Measurements from ENCODE around the gene FOXM1.

Gene FOXM1

DNA sequence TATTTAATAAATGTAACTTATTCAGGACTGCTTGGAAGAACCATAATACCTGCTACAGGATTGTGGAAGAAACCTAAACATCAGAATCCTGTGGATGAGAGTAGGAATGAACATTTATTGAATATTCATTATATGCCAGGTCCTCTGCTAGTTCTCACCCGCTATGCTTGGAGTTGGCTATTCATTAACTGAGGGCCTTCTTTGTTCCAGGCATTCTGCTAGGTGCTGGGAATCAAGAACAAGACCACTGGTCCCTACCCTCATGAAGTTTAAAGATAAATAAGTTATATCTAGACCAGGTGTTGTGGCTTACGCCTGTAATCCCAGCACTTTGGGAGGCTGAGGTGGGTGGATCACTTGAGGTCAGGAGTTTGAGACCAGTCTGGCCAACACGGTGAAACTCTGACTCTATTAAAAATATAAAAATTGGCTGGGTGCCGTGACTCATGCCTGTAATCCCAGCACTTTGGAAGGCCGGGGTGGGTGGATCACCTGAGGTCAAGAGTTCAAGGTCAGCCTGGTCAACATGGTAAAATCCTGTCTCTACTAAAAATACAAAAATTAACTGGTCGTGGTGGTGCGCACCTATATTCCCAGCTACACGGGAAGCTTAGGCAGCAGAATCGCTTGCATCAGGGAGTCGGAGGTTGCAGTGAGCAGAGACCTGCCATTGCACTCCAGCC lies 9.9 kb upstream of the FOXM1 start:
- Histone ChIP-seq H4K20me1 (ENCODE audit: insufficient read depth, low read length) (no peaks in the 10 kb centered on the region), H3K4me3 (ENCODE audit: low read length) (no peak overlapping the region), H3K9ac (ENCODE audit: low read length) (no peak overlapping the region), H3F3A (ENCODE audit: insufficient read depth, low read length) (0 out of 2 replicates have a peak, but pooled peaks cover 3% of the 10 kb centered on the region), H3K4me1 (ENCODE audit: low read length) (0 out of 2 replicates have a peak, but pooled peaks cover 4% of the 10 kb centered on the region), H3K9me2 (replicated peaks; ENCODE audit: insufficient read depth, low read length) (no peaks in the 10 kb centered on the region), H3K27ac (ENCODE audit: low read length) (no peak overlapping the region), H3K4me2 (ENCODE audit: low read depth, low read length) (no peak overlapping the region), H3K27me3 (replicated peaks; ENCODE audit: insufficient read depth, low read length) (no peaks in the 10 kb centered on the region), H3K9me3 (replicated peaks; ENCODE audit: insufficient read depth, low read length) (no peaks in the 10 kb centered on the region), H3K36me3 (replicated peaks; ENCODE audit: insufficient read depth, low read length) (no peaks in the 10 kb centered on the region), H2AFZ (ENCODE audit: low read length) (no peak overlapping the region), H3K79me2 (ENCODE audit: low read length) (peaks cover 20% of the 10 kb centered on the region)
- DNase-seq, result no peak
- no peak for TF ChIP-seq CTCF (IDR thresholded peaks at IDR 0.05; ENCODE audit: low read length)
- no peak for TF ChIP-seq EZH2 (optimal IDR thresholded peaks at IDR 0.05; ENCODE audit: low read depth, low read length)
- no peak for TF ChIP-seq EZH2phosphoT487 (IDR thresholded peaks at IDR 0.05; ENCODE audit: low read length)

- H3K9ac ChIP-seq (ENCODE audit: low read length), result no peak overlapping the region
- no peaks in the 10 kb centered on the region for H3K4me1 ChIP-seq (ENCODE audit: low read length)
- no peaks in the 10 kb centered on the region for H3K9me3 ChIP-seq (replicated peaks; ENCODE audit: insufficient read depth, low read length)
- no peaks in the 10 kb centered on the region for H3K9me2 ChIP-seq (replicated peaks; ENCODE audit: insufficient read depth, low read length)
- H3K27ac ChIP-seq (ENCODE audit: low read length), result no peak overlapping the region
- no peaks in the 10 kb centered on the region for H3K36me3 ChIP-seq (replicated peaks; ENCODE audit: insufficient read depth, low read length)
- DNase-seq, result no peak
- H4K20me1 ChIP-seq (ENCODE audit: insufficient read depth, low read length), result no peaks in the 10 kb centered on the region
- H3K27me3 ChIP-seq (replicated peaks; ENCODE audit: insufficient read depth, low read length), result no peaks in the 10 kb centered on the region
- H3F3A ChIP-seq (ENCODE audit: insufficient read depth, low read length), result 0 out of 2 replicates have a peak, but pooled peaks cover 3% of the 10 kb centered on the region
- TF ChIP-seq EZH2phosphoT487 (IDR thresholded peaks at IDR 0.05; ENCODE audit: low read length), result no peak
- no peak for TF ChIP-seq EZH2 (optimal IDR thresholded peaks at IDR 0.05; ENCODE audit: low read depth, low read length)
- no peak for TF ChIP-seq CTCF (IDR thresholded peaks at IDR 0.05; ENCODE audit: low read length)
- H3K4me3 ChIP-seq (ENCODE audit: low read length), result no peak overlapping the region
- H2AFZ ChIP-seq (ENCODE audit: low read length), result no peak overlapping the region
- peaks cover 35% of the 10 kb centered on the region for H3K79me2 ChIP-seq (ENCODE audit: low read length)
- no peak overlapping the region for H3K4me2 ChIP-seq (ENCODE audit: low read depth, low read length)
Observed at GRCh38 chr12:2884810-2885209, 7.8 kb upstream of the FOXM1 start.

DNA sequence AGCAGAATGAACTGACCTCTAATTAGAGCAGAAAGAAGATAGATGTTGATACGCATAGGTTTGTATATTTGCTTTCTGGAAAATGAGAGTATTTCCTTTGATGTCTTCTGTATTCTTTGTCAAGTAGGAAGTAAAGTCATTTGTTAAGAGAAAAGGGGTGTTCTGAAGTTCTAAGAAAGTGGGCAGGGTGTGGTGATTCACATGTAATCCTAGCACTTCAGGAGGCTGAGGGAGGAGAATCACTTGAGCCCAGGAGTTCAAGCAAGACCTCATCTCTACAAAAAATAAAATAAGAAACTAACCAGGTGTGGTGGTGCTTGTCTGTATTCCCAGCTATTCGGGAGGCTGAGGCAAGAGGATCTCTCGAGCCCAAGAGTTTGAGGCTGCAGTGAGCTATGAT lies 2.9 kb upstream of the FOXM1 start:
- Histone ChIP-seq H3K27me3 (replicated peaks; ENCODE audit: insufficient read depth, low read length) (no peaks in the 10 kb centered on the region), H3K4me1 (ENCODE audit: low read length) (peaks cover 9% of the 10 kb centered on the region; the same call in 1 of the 2 replicates), H3F3A (ENCODE audit: insufficient read depth, low read length) (peaks cover 6% of the 10 kb centered on the region), H3K36me3 (replicated peaks; ENCODE audit: insufficient read depth, low read length) (no peaks in the 10 kb centered on the region), H3K9me2 (replicated peaks; ENCODE audit: insufficient read depth, low read length) (no peaks in the 10 kb centered on the region), H4K20me1 (ENCODE audit: insufficient read depth, low read length) (no peaks in the 10 kb centered on the region), H3K9ac (ENCODE audit: low read length) (no peak overlapping the region), H3K9me3 (replicated peaks; ENCODE audit: insufficient read depth, low read length) (no peaks in the 10 kb centered on the region), H3K79me2 (ENCODE audit: low read length) (peaks cover 83% of the 10 kb centered on the region), H2AFZ (ENCODE audit: low read length) (no peak overlapping the region), H3K27ac (ENCODE audit: low read length) (no peak overlapping the region), H3K4me3 (ENCODE audit: low read length) (no peak overlapping the region), H3K4me2 (ENCODE audit: low read depth, low read length) (no peak overlapping the region)
- DNase-seq, result no peak
- TF ChIP-seq EZH2 (optimal IDR thresholded peaks at IDR 0.05; ENCODE audit: low read depth, low read length), result no peak
- TF ChIP-seq CTCF (IDR thresholded peaks at IDR 0.05; ENCODE audit: low read length), result no peak
- TF ChIP-seq EZH2phosphoT487 (IDR thresholded peaks at IDR 0.05; ENCODE audit: low read length), result no peak

Measured in MM.1S (cell line).